WTC11 (cell line): ENCODE measurements around the gene ABCD2.

Experiments
- CTCF ChIP-seq: fragments of 200-600 bp; IDR thresholded peaks from 2 replicates; pipeline ENCODE4 v1.8.0; 2022; ENCODE audit warnings: antibody characterized with exemption
- ELF4 ChIP-seq: sonication (generic); formaldehyde crosslinking; IDR thresholded peaks from 2 replicates; pipeline ENCODE4 v1.8.1; 2022; ENCODE audit warnings: low read depth, mild to moderate bottlenecking, moderate library complexity, missing genetic modification reagents
- JUN ChIP-seq: sonication (generic); formaldehyde crosslinking; IDR thresholded peaks from 2 replicates; pipeline ENCODE4 v1.8.0; 2023; ENCODE audit warnings: mild to moderate bottlenecking, missing genetic modification reagents
- NFE2L1 ChIP-seq: sonication (generic); formaldehyde crosslinking; IDR thresholded peaks from 2 replicates; pipeline ENCODE4 v1.8.1; 2023; ENCODE audit warnings: missing genetic modification reagents
- NR2C2 ChIP-seq: sonication (generic); formaldehyde crosslinking; IDR thresholded peaks from 2 replicates; pipeline ENCODE4 v1.8.0; 2022; ENCODE audit warnings: mild to moderate bottlenecking, missing genetic modification reagents
- ZNF396 ChIP-seq: fragments of 250-450 bp; sonication (Bioruptor Pico); IDR thresholded peaks from 2 replicates; pipeline ENCODE4 v1.8.0; 2021; ENCODE audit warnings: mild to moderate bottlenecking, moderate library complexity, borderline replicate concordance
- ZNF512 ChIP-seq: sonication (generic); formaldehyde crosslinking; IDR thresholded peaks from 2 replicates; pipeline ENCODE4 v1.8.1; 2022; ENCODE audit warnings: missing genetic modification reagents, borderline replicate concordance

- TF ChIP-seq ELF4 (CRISPR knock-in tag) (no peak), JUN (CRISPR knock-in tag) (no peak), CTCF (no peak), ZNF396 (CRISPR knock-in tag) (no peak), NFE2L1 (no peak), NR2C2 (no peak), ZNF512 (CRISPR knock-in tag) (no peak)
These were observed 27.8 kb upstream of the ABCD2 start for GRCh38 chr12:39647383-39647782.
